GM12874 (cell line): ENCODE measurements around the gene SYMPK.

Source experiments
- CTCF ChIP-seq: IDR thresholded peaks from 2 replicates; pipeline ENCODE4 v1.5.1; 2011; ENCODE audit warnings: low read depth, mild to moderate bottlenecking, control low read depth, low read length, moderate library complexity; ENCODE audit not compliant: insufficient read depth

SYMPK gene

GRCh38 chr19:45814166-45814780 lies 48.7 kb downstream of the SYMPK start:
- TF ChIP-seq CTCF, result no peak

GRCh38 chr19:45812297-45812696 lies 50.6 kb downstream of the SYMPK start:
- no peak for TF ChIP-seq CTCF

GRCh38 chr19:45809643-45810159 lies 53.2 kb downstream of the SYMPK start:
- no peak for TF ChIP-seq CTCF

- TF ChIP-seq CTCF, result no peak
Observed at GRCh38 chr19:45805719-45806118, 57.2 kb downstream of the SYMPK start.

- no peak for TF ChIP-seq CTCF
Observed at GRCh38 chr19:45804959-45805230, 58.1 kb downstream of the SYMPK start.

- TF ChIP-seq CTCF, result no peak
Observed at GRCh38 chr19:45804140-45804958, 58.6 kb downstream of the SYMPK start.

- TF ChIP-seq CTCF, result no peak
Observed at GRCh38 chr19:45801603-45802175, 61.3 kb downstream of the SYMPK start.
